A549 (cell line): ENCODE measurements around the gene DHX30.

Source experiments
- EP300 ChIP-seq, 2 experiments: fragments of >200 bp; sonication (Bioruptor Twin); formaldehyde crosslinking; IDR thresholded peaks; 2 replicates in 1 of 2; 3 replicates in 1 of 2; pipeline ENCODE4 v1.6.1; 2016 to 2017
- TF ChIP-seq, protein P1 (sequence below): fragments of >200 bp; sonication (Bioruptor Twin); formaldehyde crosslinking; IDR thresholded peaks from 3 replicates; pipeline ENCODE4 v1.5.1; 2016
- TF ChIP-seq, protein P2 (sequence below): IDR thresholded peaks from 2 replicates; pipeline ENCODE4 v1.6.1; 2012; ENCODE audit warnings: low read depth, borderline replicate concordance

DNA sequence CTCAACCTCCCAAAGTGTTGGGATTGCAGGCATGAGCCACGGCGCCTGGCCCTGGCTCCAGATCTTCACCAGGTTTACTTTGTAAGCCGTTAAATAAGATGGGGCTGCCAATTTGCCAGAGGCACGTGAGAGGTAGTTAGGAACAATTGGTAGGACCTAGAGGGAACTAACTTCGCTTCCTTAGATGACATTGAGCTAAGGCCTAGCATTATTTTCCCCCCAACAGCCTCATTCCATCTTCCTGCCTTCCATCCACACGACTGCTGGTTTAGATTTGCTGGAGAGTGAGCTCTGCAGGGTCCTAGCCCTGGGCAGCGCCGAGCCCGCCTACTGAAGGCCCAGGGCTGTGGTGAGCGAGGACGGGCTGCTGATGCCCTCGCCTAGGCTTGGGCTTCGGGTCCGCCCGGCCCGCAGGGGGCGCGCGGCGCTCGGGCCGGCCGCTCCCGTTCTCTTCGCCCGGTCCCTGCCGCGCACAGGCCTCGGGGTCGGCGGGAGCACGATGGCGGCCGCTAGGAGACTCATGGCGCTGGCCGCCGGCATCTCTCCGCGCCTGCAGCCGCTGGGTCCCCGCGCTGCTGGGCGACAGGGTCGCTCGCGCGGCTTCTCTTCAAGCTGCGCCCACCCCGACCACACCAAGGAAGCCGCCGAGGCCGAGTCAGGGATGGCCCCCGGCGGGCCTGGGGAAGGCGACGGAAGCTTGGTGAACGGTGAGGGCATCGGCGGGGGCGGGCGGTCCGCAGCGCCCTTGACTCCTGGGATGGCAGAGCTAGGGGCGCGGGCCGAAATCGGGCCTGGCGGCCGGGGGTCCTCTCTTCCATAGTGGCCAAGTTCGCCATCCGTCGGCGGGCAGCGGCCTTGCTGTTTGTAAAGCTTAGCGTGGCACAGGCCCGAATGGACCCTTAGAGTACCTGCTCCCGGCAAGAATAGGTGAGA, 21.9 kb downstream of the DHX30 start:
- TF ChIP-seq, protein P1, sequence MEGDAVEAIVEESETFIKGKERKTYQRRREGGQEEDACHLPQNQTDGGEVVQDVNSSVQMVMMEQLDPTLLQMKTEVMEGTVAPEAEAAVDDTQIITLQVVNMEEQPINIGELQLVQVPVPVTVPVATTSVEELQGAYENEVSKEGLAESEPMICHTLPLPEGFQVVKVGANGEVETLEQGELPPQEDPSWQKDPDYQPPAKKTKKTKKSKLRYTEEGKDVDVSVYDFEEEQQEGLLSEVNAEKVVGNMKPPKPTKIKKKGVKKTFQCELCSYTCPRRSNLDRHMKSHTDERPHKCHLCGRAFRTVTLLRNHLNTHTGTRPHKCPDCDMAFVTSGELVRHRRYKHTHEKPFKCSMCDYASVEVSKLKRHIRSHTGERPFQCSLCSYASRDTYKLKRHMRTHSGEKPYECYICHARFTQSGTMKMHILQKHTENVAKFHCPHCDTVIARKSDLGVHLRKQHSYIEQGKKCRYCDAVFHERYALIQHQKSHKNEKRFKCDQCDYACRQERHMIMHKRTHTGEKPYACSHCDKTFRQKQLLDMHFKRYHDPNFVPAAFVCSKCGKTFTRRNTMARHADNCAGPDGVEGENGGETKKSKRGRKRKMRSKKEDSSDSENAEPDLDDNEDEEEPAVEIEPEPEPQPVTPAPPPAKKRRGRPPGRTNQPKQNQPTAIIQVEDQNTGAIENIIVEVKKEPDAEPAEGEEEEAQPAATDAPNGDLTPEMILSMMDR = peak; percentile 75
- TF ChIP-seq, protein P2, sequence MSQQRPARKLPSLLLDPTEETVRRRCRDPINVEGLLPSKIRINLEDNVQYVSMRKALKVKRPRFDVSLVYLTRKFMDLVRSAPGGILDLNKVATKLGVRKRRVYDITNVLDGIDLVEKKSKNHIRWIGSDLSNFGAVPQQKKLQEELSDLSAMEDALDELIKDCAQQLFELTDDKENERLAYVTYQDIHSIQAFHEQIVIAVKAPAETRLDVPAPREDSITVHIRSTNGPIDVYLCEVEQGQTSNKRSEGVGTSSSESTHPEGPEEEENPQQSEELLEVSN = peak; percentile 41; the same call in 1 of the 2 replicates
- TF ChIP-seq EP300 (IDR thresholded peaks at IDR 0.05) = no peak
